Measurements from ENCODE around the gene STK33.

- TF ChIP-seq POLR2A (IDR thresholded peaks at IDR 0.05): no peak
- no peak for TF ChIP-seq POLR2AphosphoS5 (IDR thresholded peaks at IDR 0.05)
Observed at GRCh38 chr11:8426076-8426475, 168.0 kb downstream of the STK33 start.
